HG02840 (cell line): Measurements from ENCODE around the gene INPP4B.

Experiments used
- ATAC-seq: cut with Tn5 transposase; IDR thresholded peaks from one replicate; pipeline ENCODE4 v1.9.1; 2021; ENCODE audit warnings: mild to moderate bottlenecking, moderate library complexity, moderate number of reproducible peaks; ENCODE audit not compliant: unreplicated experiment, low FRiP score

INPP4B gene

GRCh38 chr4:142743121-142743825 is 102.8 kb downstream of the INPP4B start:
- no peak for ATAC-seq

- ATAC-seq, result no peak
These were observed 104.1 kb downstream of the INPP4B start for GRCh38 chr4:142741995-142742394.

- ATAC-seq, result no peak
These were observed 117.9 kb downstream of the INPP4B start for GRCh38 chr4:142728233-142728632.

GRCh38 chr4:142727149-142727548 is 119.0 kb downstream of the INPP4B start:
- no peak for ATAC-seq

DNA sequence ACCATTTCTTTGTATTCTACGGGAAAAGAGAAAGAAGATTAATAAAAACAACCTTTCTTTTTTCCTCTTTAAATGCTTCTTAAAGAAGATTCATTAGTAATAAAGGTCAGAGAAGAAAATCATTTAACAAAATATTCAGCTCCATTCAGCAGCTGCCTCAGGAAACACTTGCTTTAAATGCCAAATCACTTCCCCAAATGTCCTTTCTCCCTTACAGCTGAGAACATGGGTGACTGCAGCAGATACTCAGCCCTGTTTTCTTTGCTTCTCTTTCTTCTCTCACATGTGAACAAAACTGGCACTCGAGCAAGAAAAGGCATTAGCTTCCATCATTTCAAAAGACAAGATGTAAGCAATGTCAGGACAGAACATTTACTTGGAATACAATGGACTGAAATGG is 120.2 kb downstream of the INPP4B start:
- ATAC-seq, result no peak

- no peak for ATAC-seq
These were observed 124.9 kb downstream of the INPP4B start for GRCh38 chr4:142721187-142721586.

DNA sequence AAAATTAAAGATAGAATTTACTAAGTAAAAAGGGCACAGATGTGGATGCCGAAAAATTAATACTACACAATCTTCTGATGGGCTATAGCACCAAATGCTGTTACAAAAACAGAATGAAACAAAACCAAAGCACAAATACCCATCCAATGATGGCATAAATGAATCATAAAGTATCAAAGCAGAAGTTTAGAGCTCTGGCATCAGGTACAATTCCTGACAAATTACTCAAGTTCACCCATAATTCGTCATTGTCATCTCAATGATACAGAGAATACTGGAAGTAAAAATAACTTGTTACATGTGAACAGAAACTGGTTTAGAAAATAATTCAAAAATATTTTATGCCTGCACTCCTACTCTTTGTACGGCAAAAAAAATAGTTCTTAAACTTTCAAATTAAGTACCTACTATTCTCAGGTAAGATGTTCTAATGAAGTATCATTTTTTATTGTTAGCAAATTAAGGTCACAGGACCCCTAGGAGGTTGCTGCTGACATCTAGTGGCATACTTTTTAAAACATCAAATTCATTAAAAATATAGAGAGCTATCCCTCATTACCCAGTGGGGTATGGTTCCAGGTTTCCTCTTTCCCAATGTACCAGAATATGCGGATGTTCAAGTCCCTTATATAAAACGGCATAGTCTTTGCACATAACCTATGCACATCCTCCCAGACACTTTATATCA is 126.1 kb downstream of the INPP4B start:
- ATAC-seq, result no peak

- ATAC-seq, result no peak
These were observed 127.1 kb downstream of the INPP4B start for GRCh38 chr4:142718981-142719380.

DNA sequence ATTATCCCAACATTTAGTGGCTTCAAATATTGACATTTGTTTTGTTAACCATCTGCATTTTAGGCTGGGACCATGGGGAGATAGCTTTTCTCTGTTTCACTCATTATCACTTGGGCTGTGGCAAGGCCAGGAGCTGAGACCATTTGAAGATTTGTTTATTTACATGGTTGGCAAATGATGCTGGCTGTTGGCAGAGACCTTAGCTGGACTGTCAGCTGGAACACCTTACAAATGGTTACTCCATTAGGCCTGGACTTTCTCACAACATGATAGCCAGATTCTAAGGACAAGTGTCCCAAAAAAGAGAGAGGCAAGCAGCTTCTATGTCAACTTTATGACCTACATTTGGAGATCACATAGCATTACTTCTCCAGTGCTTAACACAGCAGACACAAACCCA is 130.4 kb downstream of the INPP4B start:
- no peak for ATAC-seq

GRCh38 chr4:142713282-142714030 is 132.6 kb downstream of the INPP4B start:
- no peak for ATAC-seq

GRCh38 chr4:142708231-142708630 is 137.9 kb downstream of the INPP4B start:
- no peak for ATAC-seq

DNA sequence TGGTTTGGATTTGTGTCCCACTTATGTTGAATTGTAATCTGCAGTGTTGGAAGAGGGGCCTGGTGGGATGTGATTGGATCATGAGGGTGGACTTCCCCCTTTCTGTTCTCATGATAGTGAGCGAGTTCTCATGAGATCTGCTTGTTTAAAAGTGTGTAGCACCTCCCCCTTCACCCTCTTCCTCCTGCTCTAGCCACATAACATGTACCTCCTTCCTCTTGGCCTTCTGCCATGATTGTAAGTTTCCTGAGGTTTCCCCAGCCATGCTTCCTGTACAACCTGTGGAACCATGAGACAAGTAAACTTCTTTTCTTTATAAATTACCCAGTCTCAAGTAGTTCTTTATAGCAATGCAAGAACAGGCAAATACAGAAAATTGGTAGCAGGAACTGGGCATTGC is 138.7 kb downstream of the INPP4B start:
- no peak for ATAC-seq

DNA sequence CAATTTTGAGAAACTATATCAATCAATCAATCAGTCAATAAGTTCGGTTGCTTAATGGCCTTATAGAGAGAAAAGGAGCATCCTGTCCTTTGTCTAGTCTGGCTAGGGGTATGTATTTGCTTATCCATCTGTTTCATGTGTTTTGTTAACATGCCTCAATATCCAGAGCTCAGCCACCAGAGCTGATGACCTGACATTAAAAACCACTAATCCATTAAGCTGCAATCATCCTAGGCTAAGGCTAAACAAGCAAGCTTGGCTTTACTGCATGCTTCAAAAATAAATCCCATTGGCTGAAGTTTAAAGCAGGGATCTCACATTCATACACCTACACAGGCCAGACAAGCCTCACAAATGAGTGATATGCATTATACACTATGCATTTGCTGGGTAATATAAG is 139.7 kb downstream of the INPP4B start:
- no peak for ATAC-seq

GRCh38 chr4:142705820-142706219 is 140.3 kb downstream of the INPP4B start:
- no peak for ATAC-seq

GRCh38 chr4:142703694-142704309 is 142.3 kb downstream of the INPP4B start:
- no peak for ATAC-seq

- no peak for ATAC-seq
These were observed 145.1 kb downstream of the INPP4B start for GRCh38 chr4:142701017-142701416.

DNA sequence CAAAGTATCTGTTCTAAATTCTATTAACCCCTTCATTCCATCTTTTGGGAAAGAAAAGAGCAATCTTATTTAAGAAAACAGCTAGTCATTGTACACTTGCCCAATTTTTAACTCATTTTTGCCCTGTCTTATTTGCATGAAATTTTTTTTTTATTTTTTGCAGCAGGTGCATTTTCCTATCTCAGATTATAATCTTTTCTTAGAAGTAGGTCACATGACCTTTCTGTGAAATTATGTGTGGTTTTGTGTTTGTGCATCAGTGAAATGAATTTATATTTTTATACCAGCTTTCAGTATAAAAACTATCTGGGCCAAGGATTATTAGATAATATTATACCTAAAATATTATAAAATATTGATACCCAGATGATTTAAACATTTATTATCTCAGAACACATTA is 145.6 kb downstream of the INPP4B start:
- no peak for ATAC-seq

- ATAC-seq, result no peak
These were observed 147.5 kb downstream of the INPP4B start for GRCh38 chr4:142698552-142698951.

- ATAC-seq, result no peak
These were observed 148.2 kb downstream of the INPP4B start for GRCh38 chr4:142697928-142698327.

- ATAC-seq, result no peak
These were observed 148.8 kb downstream of the INPP4B start for GRCh38 chr4:142697320-142697719.
